K562 (cell line): ENCODE data around the gene JPT2. TPM values are rescaled to one million over a fixed set of nuclear protein-coding genes. Genes with fewer than 3 reads are reported as not detected.

ENCODE experiments used
- ARID1B ChIP-seq: fragments of 450-650 bp; IDR thresholded peaks from 2 replicates; pipeline ENCODE4 v1.6.1; 2016; ENCODE audit warnings: antibody characterized with exemption, mild to moderate bottlenecking, inconsistent platforms
- E4F1 ChIP-seq: fragments of 250-450 bp; sonication (Bioruptor Pico); IDR thresholded peaks from 2 replicates; pipeline ENCODE4 v1.5.0; 2021; ENCODE audit warnings: mild to moderate bottlenecking, borderline replicate concordance
- MAFG ChIP-seq: fragments of 450-650 bp; conservative IDR thresholded peaks from 2 replicates; pipeline ENCODE4 v1.6.1; 2016; ENCODE audit warnings: missing genetic modification characterization, missing compliant biosample characterization
- MCM5 ChIP-seq: fragments of 450-650 bp; IDR thresholded peaks from 2 replicates; pipeline ENCODE4 v1.6.1; 2016; ENCODE audit warnings: low read depth
- NELFE ChIP-seq: IDR thresholded peaks from 2 replicates; pipeline ENCODE4 v1.6.1; 2011; ENCODE audit warnings: mild to moderate bottlenecking; ENCODE audit not compliant: insufficient read depth, insufficient read length
- PHF20 ChIP-seq: fragments of 450-650 bp; IDR thresholded peaks from 2 replicates; pipeline ENCODE4 v1.6.1; 2018; ENCODE audit not compliant: partially characterized antibody
- RBM17 ChIP-seq: fragments of 200-400 bp; formaldehyde crosslinking; IDR thresholded peaks from 2 replicates; pipeline ENCODE4 v1.6.1; 2017; ENCODE audit warnings: low read depth, mild to moderate bottlenecking, low read length, borderline replicate concordance
- RERE ChIP-seq: sonication (generic); formaldehyde crosslinking; IDR thresholded peaks from 2 replicates; pipeline ENCODE4 v1.8.0; 2023; ENCODE audit warnings: missing genetic modification reagents, mild to moderate bottlenecking, borderline replicate concordance
- ZBTB5 ChIP-seq: fragments of 450-650 bp; IDR thresholded peaks from 2 replicates; pipeline ENCODE4 v1.6.1; 2017; ENCODE audit warnings: antibody characterized with exemption
- ZNF175 ChIP-seq: fragments of 200-800 bp; sonication (Bioruptor generic); IDR thresholded peaks from 2 replicates; pipeline ENCODE4 v1.6.1; 2016; ENCODE audit warnings: low read depth, mild to moderate bottlenecking, missing genetic modification characterization, missing compliant biosample characterization
- ZNF586 ChIP-seq: fragments of 450-650 bp; formaldehyde crosslinking; conservative IDR thresholded peaks from 2 replicates; pipeline ENCODE4 v1.4.0; 2020; ENCODE audit warnings: mild to moderate bottlenecking, moderate library complexity
- ZNF707 ChIP-seq: fragments of 250-450 bp; sonication (Bioruptor Pico); conservative IDR thresholded peaks from 2 replicates; pipeline ENCODE4 v1.8.0; 2022; ENCODE audit warnings: inconsistent platforms, mild to moderate bottlenecking, moderate library complexity
- ZSCAN32 ChIP-seq: fragments of 450-650 bp; formaldehyde crosslinking; IDR thresholded peaks from 2 replicates; pipeline ENCODE4 v1.4.0; 2020; ENCODE audit warnings: mild to moderate bottlenecking, moderate library complexity
- polyA plus RNA-seq, 8 experiments: library from polyadenylated mRNA; depleted of rRNA in 4 of 8; stranded (reverse) in 5 of 8; unstranded in 3 of 8; fragments of >200 nt; fragmentation: Nextera tagmentation in 2 of 8; fragmentation: Illumina TruSeq in 1 of 8; extraction: Ambion mirVana in 2 of 8; extraction: Trizol in 1 of 8; gene quantifications; 2 replicates each; pipeline versions ENCODE4 v1.2.1 to v1.2.3, GENCODE V29; 2011 to 2014; ENCODE audit warnings: inconsistent platforms in 1 of 8, missing spikeins in 1 of 8
- total RNA-seq, 7 experiments: library from RNA; depleted of rRNA in 6 of 7; stranded (reverse); fragments of >200 nt in 6 of 7; fragmentation: Illumina TruSeq in 2 of 7; extraction: Trizol in 2 of 7; gene quantifications; 2 replicates each; pipeline versions ENCODE4 v1.2.1 to v1.2.3, GENCODE V29; 2011 to 2021; ENCODE audit warnings: low replicate concordance in 1 of 7
- TF ChIP-seq, protein P1 (sequence below), 2 experiments: fragments of 200-800 bp in 1 of 2; sonication (Bioruptor generic) in 1 of 2; sonication (generic) in 1 of 2; formaldehyde crosslinking in 1 of 2; IDR thresholded peaks in 1 of 2; conservative IDR thresholded peaks in 1 of 2; 2 replicates each; pipeline versions ENCODE4 v1.5.0 to v1.6.1; 2016 to 2020; ENCODE audit warnings: missing compliant biosample characterization in 1 of 2, missing genetic modification characterization in 1 of 2, missing genetic modification reagents in 1 of 2
- TF ChIP-seq, protein P2 (sequence below): sonication (generic); formaldehyde crosslinking; IDR thresholded peaks from 2 replicates; pipeline ENCODE4 v1.5.0; 2020; ENCODE audit warnings: missing genetic modification reagents

JPT2 gene
- total and polyA plus RNA-seq, 9 of the 15 experiments (the other 6 are each of a cell fraction or from before 2014, with no cell fraction given): 25.5 to 133 (median 106) TPM

GRCh38 chr16:1678500-1679098, 520 bp downstream of the JPT2 start (continued):
- TF ChIP-seq E4F1 (CRISPR knock-in tag) (no peak), ZNF175 (CRISPR knock-in tag) (no peak), NELFE (no peak), RERE (CRISPR knock-in tag) (no peak), ARID1B (0 out of 2 replicates have a peak, but pooled peaks have one; percentile 13), ZSCAN32 (CRISPR knock-in tag) (no peak), PHF20 (no peak), ZBTB5 (no peak), ZNF707 (no peak), MCM5 (no peak), MAFG (tag) (peak; percentile 96), ZNF586 (CRISPR knock-in tag) (no peak), RBM17 (no peak)
- TF ChIP-seq, protein P1, sequence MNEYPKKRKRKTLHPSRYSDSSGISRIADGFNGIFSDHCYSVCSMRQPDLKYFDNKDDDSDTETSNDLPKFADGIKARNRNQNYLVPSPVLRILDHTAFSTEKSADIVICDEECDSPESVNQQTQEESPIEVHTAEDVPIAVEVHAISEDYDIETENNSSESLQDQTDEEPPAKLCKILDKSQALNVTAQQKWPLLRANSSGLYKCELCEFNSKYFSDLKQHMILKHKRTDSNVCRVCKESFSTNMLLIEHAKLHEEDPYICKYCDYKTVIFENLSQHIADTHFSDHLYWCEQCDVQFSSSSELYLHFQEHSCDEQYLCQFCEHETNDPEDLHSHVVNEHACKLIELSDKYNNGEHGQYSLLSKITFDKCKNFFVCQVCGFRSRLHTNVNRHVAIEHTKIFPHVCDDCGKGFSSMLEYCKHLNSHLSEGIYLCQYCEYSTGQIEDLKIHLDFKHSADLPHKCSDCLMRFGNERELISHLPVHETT (CRISPR knock-in tag; conservative IDR thresholded peaks at IDR 0.05 in 1 of 2, IDR thresholded peaks at IDR 0.05 in 1 of 2): no peak
- TF ChIP-seq, protein P2, sequence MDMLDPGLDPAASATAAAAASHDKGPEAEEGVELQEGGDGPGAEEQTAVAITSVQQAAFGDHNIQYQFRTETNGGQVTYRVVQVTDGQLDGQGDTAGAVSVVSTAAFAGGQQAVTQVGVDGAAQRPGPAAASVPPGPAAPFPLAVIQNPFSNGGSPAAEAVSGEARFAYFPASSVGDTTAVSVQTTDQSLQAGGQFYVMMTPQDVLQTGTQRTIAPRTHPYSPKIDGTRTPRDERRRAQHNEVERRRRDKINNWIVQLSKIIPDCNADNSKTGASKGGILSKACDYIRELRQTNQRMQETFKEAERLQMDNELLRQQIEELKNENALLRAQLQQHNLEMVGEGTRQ (CRISPR knock-in tag): no peak
